ENCODE data around the gene KLRC3. TPM values are rescaled to one million over a fixed set of nuclear protein-coding genes. Genes with fewer than 3 reads are reported as not detected.
"Not testable (repeated sequence)": the region's sequence is repeated elsewhere in the genome, so short reads cannot be mapped to it uniquely, and the experiment has no call there.

Gene KLRC3
- total and polyA plus RNA-seq, 5 donors: not detected

DNA sequence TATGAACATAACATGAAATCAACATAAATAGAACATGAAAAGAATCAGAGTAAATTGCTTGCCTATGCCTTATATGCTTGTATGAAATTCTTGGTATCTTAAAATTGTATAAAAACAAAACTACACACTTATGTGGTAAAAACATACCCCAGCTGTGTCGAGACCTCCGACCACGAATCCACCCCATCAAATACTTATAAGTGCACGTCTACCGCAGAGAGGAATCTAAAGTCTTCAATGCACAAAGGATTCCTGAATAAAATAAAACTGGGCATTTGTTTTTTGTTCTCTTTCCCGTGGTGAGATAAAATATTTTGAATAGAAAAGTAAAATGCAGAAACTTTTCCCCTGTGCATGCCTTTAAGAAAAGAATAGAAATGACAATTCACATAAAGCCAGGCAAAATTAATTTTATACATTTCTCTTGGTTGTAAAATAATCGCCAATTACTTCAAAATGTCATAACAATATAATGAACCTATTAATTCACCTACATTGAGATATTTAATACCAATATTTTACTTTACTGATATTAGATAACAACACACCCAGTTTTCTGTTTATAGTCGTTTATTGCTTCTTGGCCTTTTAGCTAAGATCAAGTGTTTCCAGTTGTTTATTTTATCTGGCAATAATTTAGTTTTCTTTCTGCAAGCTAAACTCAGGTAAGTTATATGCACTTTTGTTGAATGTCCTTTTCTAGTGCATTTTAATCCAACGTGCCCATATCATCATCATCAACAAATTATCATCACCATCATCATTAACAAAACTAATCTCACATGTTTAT, 31.6 kb downstream of the KLRC3 start:
- ATAC-seq (no peak), DNase-seq (no peak)
- WGBS: 76% methylated on average over 9 of the region's 9 CpGs
- Histone ChIP-seq H3K9me3 (ENCODE audit: control insufficient read depth, low read length) (no peaks in the 10 kb centered on the region), H3K4me3 (ENCODE audit: low read length) (no peak overlapping the region), H3K27ac (ENCODE audit: low read length) (no peak overlapping the region), H3K27me3 (ENCODE audit: control insufficient read depth, insufficient read depth) (no peaks in the 10 kb centered on the region), H3K4me1 (ENCODE audit: control insufficient read depth, insufficient read depth, low read length) (no peaks in the 10 kb centered on the region)
- intact Hi-C loops (cut with DNase I): no loop called here

DNA sequence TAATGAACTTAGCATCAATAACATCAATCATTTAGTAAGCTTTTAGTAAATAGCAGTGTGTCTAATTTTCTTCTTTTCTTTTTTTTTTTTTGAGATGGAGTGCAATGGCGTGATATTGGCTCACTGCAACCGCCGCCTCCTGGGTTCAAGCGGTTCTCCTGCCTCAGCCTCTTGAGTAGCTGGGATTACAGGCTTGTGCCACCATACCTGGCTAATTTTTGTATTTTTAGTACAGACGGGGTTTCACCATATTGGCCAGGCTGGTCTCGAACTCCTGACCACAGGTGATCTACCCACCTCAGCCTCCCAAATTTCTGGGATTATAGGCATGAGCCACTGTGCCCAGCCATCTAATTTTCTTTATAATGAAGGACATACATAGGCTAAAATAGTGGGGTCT, 32.9 kb downstream of the KLRC3 start:
- H3K4me3 ChIP-seq (ENCODE audit: low read length); H3K4me1 ChIP-seq (ENCODE audit: control insufficient read depth, insufficient read depth, low read length); H3K9me3 ChIP-seq (ENCODE audit: control insufficient read depth, low read length); intact Hi-C loops (cut with DNase I); ATAC-seq; DNase-seq; H3K27me3 ChIP-seq (ENCODE audit: control insufficient read depth, insufficient read depth); H3K27ac ChIP-seq (ENCODE audit: low read length): not testable (repeated sequence)
- 93% methylated on average over 6 of the region's 6 CpGs for WGBS

GRCh38 chr12:10386857-10387256, 33.5 kb downstream of the KLRC3 start:
- DNase-seq: no peak
- Histone ChIP-seq H3K27me3 (ENCODE audit: control insufficient read depth, insufficient read depth) (no peaks in the 10 kb centered on the region), H3K4me1 (ENCODE audit: control insufficient read depth, insufficient read depth, low read length) (no peaks in the 10 kb centered on the region), H3K4me3 (ENCODE audit: low read length) (no peak overlapping the region), H3K27ac (ENCODE audit: low read length) (no peak overlapping the region), H3K9me3 (ENCODE audit: control insufficient read depth, low read length) (no peaks in the 10 kb centered on the region)
- 57% methylated on average over 1 of the region's 1 CpG for WGBS
- intact Hi-C loops (cut with DNase I): no loop called here
- no peak for ATAC-seq

GRCh38 chr12:10385166-10385613, 35.2 kb downstream of the KLRC3 start:
- Histone ChIP-seq H3K27ac (ENCODE audit: low read length) (no peak overlapping the region), H3K27me3 (ENCODE audit: control insufficient read depth, insufficient read depth) (no peaks in the 10 kb centered on the region), H3K4me3 (ENCODE audit: low read length) (no peak overlapping the region), H3K9me3 (ENCODE audit: control insufficient read depth, low read length) (no peaks in the 10 kb centered on the region), H3K4me1 (ENCODE audit: control insufficient read depth, insufficient read depth, low read length) (no peaks in the 10 kb centered on the region)
- intact Hi-C loops (cut with DNase I): no loop called here
- whole genome bisulfite sequencing: 60% methylated on average over 2 of the region's 2 CpGs
- no peak for DNase-seq
- ATAC-seq: no peak

- H3K4me1 ChIP-seq (ENCODE audit: control insufficient read depth, insufficient read depth, low read length): no peaks in the 10 kb centered on the region
- no peaks in the 10 kb centered on the region for H3K27me3 ChIP-seq (ENCODE audit: control insufficient read depth, insufficient read depth)
- H3K4me3 ChIP-seq (ENCODE audit: low read length): no peak overlapping the region
- H3K27ac ChIP-seq (ENCODE audit: low read length): no peak overlapping the region
- WGBS: 89% methylated on average over 3 of the region's 3 CpGs
- ATAC-seq (no peak), DNase-seq (no peak)
- intact Hi-C loops (cut with DNase I): no loop called here
- no peaks in the 10 kb centered on the region for H3K9me3 ChIP-seq (ENCODE audit: control insufficient read depth, low read length)
These were observed 36.2 kb downstream of the KLRC3 start for GRCh38 chr12:10384191-10384590.

DNA sequence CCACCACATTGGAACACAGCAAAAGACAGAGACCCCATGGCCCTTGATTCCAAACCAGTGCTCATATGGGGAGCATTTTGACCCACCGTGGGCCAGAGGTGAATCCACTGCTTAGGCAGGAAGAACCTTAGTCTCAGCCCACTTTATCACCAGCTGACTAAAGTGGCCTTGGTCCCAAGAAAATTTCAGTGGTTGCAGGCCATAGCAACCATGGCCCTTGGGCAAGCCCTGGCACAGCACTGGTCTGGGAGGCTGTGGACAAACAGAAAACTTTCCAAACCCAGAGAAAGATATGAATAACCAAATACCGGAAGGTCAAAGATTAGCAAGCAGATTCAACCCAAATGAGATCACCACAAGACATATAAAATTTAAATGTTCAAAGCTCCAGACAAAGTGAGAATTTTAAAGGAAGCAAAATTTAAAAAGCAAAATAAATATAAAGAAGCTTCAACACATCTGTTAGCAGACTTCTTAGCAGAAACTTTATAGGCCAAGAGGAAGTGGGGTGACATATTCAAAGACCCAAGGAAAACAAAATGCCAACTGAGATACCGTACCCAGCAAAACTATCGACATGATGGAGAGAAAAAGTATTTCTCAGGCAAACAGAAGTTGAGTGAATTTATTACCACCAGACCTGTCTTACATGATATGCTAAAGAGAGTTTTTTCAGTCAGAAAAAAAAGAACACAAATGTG, 38.3 kb downstream of the KLRC3 start:
- 91% methylated on average over 4 of the region's 4 CpGs for WGBS
- Histone ChIP-seq H3K9me3 (ENCODE audit: control insufficient read depth, low read length) (no peaks in the 10 kb centered on the region), H3K4me3 (ENCODE audit: low read length) (no peak overlapping the region), H3K27ac (ENCODE audit: low read length) (no peak overlapping the region), H3K4me1 (ENCODE audit: control insufficient read depth, insufficient read depth, low read length) (no peaks in the 10 kb centered on the region), H3K27me3 (ENCODE audit: control insufficient read depth, insufficient read depth) (no peaks in the 10 kb centered on the region)
- ATAC-seq: no peak
- intact Hi-C loops (cut with DNase I): no loop called here
- DNase-seq: no peak

GRCh38 chr12:10378737-10379136, 41.7 kb downstream of the KLRC3 start:
- H3K4me1 ChIP-seq (ENCODE audit: control insufficient read depth, insufficient read depth, low read length); intact Hi-C loops (cut with DNase I); DNase-seq; H3K9me3 ChIP-seq (ENCODE audit: control insufficient read depth, low read length); H3K4me3 ChIP-seq (ENCODE audit: low read length); ATAC-seq; H3K27ac ChIP-seq (ENCODE audit: low read length); H3K27me3 ChIP-seq (ENCODE audit: control insufficient read depth, insufficient read depth): not testable (repeated sequence)
- WGBS: 93% methylated on average over 2 of the region's 2 CpGs

- intact Hi-C loops (cut with DNase I): no loop called here
- H3K4me3 ChIP-seq (ENCODE audit: low read length): no peak overlapping the region
- WGBS: 93% methylated on average over 3 of the region's 3 CpGs
- ATAC-seq (no peak), DNase-seq (no peak)
- H3K9me3 ChIP-seq (ENCODE audit: control insufficient read depth, low read length): no peaks in the 10 kb centered on the region
- H3K4me1 ChIP-seq (ENCODE audit: control insufficient read depth, insufficient read depth, low read length): peaks cover 2% of the 10 kb centered on the region
- no peak overlapping the region for H3K27ac ChIP-seq (ENCODE audit: low read length)
- H3K27me3 ChIP-seq (ENCODE audit: control insufficient read depth, insufficient read depth): no peaks in the 10 kb centered on the region
These were observed 45.8 kb downstream of the KLRC3 start for GRCh38 chr12:10374624-10375018.

DNA sequence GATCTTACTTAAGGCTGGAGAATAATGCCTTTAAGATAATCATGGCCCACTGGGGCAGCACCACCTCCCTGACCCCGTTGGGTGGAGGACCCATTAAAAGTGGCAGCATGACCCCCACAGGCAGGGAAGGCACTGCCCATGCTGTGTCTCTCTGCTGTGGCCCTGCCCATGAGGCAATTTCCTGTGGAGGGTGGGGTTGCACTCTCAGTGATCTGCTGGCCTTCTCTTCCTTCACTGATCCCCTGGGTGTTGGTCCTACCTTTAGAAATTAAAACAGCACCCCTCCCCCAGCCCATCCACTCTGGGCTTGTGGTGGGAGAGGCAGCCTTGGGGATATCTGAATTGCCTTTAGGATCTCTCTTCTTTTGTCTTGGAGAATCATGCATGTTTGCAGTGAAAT, 47.8 kb downstream of the KLRC3 start:
- WGBS: 38% methylated on average over 1 of the region's 1 CpG
- peak; percentile 76 to 95 for ATAC-seq
- DNase-seq: peak in 2 of 3 donors; percentile 38 to 65
- no peak overlapping the region for H3K4me3 ChIP-seq (ENCODE audit: low read length)
- H3K4me1 ChIP-seq (ENCODE audit: control insufficient read depth, insufficient read depth, low read length): peaks cover 2% of the 10 kb centered on the region
- no peaks in the 10 kb centered on the region for H3K27me3 ChIP-seq (ENCODE audit: control insufficient read depth, insufficient read depth)
- H3K9me3 ChIP-seq (ENCODE audit: control insufficient read depth, low read length): no peaks in the 10 kb centered on the region
- peak overlapping the region; percentile 35 for H3K27ac ChIP-seq (ENCODE audit: low read length)
- intact Hi-C loops (cut with DNase I): no loop called here

DNA sequence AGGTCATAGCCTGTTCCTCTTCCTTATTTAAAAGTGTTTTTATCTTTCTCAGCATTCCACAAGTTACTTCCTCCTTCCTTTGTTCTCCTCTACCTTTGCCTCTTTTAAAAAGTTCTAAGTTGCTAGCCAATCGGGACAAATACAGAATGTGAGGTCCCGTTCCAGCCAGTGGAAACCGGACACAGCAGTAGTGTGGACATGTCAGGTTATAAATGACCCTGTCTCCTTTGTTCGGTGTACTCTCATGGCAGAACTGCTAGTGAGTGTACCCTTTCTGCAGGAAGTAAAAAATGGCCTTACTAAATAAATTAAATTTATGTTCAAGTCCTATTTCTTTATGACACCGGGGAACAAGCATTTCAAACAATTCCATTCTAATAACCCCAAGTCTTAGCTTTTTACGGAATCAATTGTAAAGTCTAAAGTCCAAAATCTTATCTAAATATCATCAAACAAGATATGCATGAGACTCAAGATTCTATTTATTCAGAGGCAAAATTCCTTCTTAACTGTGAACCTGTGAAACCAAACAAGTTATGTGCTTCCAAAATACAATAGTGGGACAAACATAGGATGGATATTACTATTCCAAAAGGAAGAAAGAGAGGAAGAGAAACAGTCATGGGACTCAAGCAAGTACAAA, 48.4 kb downstream of the KLRC3 start:
- H3K4me1 ChIP-seq (ENCODE audit: control insufficient read depth, insufficient read depth, low read length); H3K27ac ChIP-seq (ENCODE audit: low read length); DNase-seq; H3K4me3 ChIP-seq (ENCODE audit: low read length); H3K27me3 ChIP-seq (ENCODE audit: control insufficient read depth, insufficient read depth); ATAC-seq; intact Hi-C loops (cut with DNase I); H3K9me3 ChIP-seq (ENCODE audit: control insufficient read depth, low read length): not testable (repeated sequence)
- WGBS: 70% methylated on average over 6 of the region's 6 CpGs
